Activated T-cell treated with anti-CD3 and anti-CD28 coated beads, Interleukin-2, amount 50 U/mL, for 1 hour (primary cell): ENCODE data around the gene CLCN7.

Experiments
- DNase-seq: peaks from one replicate; pipeline ENCODE4 v3.0.0-alpha.2; 2020

The CLCN7 gene

DNA sequence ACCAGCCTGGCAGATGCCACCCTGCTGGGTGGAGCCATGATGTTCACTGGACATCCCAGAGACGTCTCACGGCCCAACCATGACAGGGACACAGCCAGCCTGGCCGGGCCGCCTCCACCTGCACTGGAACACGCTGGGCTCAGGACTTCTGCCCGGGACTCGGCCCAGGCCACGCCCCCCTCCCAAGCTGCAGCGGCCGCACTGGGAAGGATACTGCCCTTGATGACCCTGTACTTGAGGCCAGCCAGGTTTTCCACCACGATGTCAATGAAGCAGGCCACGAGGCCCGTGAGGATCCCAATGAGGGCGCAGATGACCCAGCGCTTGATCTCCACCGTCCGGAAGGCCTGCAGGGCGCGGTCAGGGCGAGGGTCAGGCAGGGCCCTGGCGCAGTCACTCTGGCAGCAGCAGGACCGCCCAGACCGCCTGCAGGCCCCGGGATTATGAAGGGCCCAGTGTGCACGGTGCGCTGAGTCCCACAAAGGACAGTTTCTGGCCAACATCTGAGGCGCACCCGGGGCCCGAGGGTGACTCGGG, 14.2 kb downstream of the CLCN7 start:
- no peak for DNase-seq

DNA sequence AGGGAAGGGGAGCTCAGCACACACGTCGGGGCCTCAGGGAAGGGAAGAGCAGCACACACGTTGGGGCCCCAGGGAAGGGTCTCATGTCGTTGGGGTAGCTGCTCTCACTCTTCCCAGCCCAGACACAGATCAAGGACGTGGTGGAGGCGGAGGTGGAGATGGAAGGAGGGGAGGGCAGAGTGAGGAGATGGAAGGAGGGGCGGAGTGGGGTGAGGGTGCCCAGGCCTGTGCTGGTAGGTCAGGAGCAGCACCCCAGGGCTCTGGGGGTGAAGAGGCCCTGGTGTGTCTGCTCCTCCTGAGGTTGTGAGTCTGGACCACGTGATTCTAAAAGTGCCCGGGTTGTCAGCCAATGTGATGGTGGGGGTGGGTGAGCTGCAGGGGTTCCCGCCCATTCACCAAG, 14.9 kb downstream of the CLCN7 start:
- no peak for DNase-seq

DNA sequence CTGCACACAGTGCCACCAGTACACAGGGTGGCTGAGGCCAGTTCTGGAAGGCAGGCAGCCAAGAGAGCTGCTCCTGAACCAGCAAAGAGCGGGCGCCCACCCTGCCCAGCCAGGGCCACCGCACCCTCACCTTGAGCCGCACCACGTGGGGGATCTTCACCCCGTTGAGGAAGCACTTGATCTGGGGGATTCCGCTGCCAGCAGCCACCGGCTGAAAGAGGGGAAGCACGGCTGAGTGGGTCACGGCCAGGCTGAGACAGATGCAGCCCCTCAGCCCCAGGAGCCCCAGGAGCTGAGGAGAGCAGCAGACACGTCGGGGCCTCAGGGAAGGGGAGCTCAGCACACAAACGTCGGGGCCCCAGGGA, 15.9 kb downstream of the CLCN7 start:
- DNase-seq = no peak

DNA sequence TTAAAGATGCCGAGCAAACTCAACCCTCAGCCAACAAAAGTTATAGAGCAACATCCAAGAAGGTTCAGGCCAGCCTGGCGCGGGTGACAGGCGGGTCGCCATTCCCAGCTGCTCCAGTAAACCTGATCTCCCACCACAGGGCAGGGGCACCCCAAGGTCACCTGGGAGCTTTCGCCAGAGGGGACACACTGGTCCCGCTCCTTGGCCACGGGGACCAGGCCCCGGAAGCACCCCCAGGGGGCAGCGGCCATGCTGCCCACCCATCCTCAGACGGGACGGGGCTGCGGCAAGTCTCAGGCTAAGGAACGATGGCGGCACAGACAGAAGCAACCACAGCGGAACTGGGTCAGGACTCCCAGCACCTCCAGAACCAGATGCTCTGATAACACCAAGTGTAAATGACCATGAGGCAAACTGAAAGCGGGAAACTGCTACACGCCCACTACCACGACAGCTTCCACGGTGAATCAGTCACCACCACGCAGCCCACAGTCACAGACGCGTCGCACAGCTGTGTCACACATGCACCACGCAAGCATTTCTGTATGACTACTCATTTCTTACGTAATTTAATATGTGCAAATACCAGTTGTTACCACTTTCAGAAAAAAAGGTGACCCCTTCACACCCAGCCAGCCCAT, 16.4 kb downstream of the CLCN7 start:
- DNase-seq = no peak

DNA sequence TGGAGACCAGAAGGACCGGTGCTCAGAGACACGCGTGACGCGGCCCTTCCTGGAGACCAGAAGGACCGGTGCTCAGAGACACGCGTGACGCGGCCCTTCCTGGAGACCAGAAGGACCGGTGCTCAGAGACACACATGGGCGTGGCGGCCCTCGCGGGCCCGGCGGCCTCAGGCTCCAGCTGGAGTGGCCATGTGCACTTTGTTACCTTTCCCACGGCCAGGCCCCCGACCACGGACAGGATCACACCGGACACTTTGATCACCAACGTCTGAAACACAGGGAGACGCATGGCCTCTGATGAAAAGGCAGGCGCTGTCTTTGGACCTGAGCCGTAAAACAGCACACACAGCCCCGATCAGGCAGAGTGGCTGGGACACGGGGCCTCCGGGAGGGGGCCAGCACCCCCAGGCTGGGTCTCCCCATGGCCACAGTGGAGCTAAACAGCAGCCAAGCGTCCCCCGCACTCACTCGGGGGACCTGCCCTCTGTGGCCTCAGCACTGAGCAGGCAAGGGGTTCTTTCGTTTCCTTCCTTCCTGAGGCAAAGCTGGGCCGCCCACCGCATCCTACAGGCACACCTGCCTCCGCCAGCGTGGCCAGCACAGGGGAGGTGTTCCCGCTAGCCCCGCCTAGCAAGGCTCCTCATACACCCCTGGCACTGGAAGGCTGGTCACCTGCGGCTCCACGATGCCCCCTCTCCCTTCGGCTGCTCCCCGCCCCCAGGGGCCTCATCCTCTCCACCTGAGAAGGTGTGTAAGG, 17.2 kb downstream of the CLCN7 start:
- no peak for DNase-seq

DNA sequence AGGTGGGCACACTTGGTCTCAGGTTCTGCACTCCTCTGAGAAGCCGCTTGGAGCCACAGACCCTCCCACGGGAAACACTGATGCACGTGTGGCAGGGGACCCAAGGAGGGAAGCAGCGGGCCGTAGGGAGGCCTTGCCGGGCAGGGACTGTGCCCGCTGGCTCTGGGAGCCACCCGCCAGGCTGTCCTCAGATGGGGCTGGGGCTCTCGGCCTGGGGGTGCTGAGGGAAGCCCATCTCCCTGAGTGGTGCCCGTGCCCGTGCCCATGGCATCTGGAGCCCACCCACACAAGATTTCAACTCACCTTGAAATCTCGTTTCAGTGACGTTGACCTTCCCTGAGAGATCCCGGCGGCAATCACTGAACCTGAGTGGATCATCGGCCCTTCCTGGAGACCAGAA, 17.9 kb downstream of the CLCN7 start:
- no peak for DNase-seq

DNA sequence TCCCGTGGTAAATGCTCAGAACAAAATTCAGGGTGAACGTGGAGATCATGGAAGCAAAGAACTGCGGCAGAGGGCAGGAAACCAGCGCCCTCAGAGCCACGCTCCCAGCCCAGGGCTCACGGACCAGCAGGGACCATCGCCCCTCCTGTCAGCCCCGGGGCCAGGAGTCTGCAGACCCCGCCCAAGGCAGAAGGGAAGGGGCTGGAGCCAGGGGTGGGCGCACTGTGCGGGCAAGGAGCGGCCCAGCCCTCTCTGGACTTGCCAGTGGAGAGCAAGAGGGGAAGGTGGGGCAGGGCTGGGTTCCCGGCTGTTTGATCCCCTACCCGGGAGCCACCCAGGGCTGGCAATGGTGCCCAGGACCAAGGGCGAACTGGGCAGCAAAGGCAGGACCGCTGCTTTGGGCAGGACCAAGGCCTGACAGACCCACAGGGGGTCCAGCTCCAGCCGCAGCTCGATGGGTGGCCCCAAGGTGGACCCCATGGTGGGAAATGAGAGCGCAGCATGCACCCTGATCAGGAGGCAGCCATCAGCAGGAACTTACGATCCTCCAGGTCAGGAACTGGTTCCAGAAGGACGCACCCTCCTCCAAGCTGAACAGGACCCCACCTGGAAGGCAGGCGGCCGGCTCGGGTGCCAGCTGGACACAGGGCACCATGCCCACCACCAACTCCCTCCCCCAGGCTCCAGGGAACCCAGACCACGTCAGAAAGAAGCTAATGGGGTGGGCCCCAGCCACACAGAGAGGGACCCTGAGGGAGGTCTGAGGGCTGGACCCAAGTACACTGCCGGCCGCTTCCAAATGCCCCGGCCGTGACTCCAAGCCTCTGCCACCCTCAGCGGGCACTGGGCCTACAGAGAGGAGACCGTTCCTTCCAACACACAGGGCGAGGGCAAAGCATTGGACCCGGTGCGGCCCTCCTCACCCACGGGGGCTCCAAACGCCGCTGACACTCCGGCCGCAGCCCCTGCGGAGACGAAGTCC, 19.3 kb downstream of the CLCN7 start:
- DNase-seq = no peak

DNA sequence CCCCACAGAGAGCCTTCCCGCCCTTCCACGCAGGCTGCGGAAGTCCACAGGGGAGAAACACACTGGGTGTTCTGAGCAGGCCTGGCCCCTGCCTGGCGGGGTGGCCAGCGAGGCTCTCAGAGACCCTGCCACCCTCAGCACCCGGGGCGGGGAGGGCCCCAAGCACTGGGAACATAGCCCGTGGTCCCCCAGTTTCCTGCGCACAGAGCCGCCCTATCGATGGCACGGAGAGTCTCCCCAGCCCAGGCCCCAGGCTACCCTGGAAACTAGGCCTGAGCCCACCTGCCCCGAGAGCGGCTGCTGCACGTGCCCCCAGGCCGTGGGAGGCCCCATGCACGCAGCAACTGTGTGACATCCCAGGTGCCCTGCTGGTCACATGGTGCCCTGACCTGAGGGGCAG, 20.3 kb downstream of the CLCN7 start:
- no peak for DNase-seq

DNA sequence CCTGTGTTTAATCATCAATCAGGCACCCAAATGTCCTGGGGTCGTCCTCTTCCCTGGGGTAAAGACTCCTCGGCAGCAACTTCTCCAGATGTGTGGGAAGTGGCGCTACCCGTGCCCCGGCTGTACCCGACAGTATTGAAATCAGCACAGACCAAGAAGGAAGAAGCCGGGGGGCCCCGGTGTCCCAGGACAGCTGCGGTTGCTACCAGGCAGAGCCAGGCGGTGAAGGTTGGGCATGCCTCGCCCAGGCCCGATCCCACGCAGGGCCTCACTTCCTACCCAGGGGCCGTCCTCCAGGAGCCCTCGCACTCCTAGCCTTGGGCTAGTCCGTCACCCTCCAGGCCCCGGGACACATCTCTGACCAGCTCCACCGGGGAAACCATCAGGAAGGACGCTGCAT, 21.5 kb downstream of the CLCN7 start:
- no peak for DNase-seq

DNA sequence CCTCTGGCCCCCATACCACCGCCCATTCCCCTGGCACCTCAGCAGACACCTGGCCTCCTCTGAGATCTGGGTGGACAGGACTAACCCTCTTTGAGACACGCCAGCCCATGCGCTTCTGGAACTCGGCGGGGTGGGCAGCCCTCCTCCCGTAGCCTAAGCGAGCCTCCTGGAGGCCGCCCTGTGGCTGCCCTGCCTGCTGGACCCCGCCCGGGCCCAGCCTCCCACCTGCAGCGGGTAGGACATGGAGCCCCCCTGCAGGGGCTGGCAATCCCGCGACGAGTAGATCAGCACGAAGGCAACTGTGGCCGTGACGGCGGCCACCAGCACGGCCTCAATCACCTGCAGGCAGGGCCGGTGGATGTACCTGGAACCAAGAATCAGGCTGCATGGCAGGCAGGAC, 22.3 kb downstream of the CLCN7 start:
- no peak for DNase-seq

DNA sequence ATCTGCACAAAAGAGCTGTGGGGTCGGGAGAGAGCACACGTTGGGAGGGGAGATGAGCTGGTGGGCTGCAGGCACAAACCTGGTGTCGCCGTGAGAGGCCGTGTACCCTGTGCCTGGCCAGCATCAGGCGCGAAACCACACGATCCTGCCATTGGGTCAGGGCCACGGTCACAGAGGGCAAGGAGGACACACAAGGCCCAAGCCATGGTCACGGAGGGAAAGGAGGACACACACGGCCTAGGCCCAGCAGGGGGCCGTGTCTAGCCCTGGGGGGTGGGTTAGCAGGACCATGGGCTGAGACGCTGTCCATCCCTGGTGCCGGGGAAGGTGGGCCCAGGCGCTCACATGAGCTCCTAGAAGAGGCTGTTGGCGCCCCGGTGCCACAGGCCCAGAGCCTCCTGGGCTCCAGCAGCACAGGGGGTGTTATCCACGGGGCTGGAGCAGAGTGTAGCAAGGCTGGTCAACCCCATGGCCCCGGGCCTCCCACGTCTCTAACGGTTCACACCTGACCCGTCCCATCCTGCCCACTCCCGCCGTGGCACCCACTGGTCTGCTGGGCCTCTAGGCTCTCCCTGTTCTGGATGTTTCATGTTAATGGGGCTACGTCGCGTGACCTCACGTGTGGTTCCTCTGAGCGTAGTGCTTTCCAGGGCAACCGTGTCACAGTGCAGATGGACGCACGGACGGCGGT, 23.0 kb downstream of the CLCN7 start:
- no peak for DNase-seq

DNA sequence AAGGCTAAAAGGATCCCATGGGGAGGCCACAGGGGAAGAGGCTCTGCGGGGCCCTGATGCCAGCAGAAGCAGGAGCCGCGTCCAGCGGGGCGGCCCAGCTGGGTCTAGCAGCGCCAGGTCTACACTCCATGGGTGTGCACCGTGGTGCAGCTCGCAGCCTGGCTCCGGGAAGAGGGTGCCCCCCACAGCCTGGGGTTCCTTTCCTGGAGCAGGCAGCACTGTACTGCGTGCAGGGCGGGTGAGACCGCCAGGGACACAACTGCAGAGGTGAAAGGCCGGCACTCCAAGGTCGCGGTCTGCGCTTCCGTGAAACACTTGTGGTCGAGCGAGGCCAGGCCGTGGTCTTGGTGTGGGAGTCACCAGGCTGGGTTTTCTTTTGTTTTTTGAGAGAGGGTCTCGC, 24.0 kb downstream of the CLCN7 start:
- DNase-seq = no peak

DNA sequence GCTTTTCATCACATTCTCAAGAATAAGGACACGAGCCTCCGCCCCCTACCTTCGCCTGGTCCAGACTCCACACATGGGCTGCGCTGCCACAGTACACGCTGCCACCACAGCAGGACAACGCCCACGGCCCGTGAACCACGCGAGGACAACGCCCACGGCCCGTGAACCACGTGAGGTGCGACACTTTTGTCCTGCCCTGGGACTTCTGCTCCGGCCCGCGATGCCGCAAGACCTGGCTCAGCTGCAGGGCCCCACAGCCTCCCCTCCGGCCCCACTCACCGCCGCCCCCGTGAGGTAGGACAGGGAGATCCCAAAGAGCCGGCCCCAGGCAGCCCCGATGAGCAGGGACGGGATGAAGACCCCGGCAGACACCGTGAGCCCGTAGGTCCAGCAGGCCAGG, 24.6 kb downstream of the CLCN7 start:
- DNase-seq = no peak

DNA sequence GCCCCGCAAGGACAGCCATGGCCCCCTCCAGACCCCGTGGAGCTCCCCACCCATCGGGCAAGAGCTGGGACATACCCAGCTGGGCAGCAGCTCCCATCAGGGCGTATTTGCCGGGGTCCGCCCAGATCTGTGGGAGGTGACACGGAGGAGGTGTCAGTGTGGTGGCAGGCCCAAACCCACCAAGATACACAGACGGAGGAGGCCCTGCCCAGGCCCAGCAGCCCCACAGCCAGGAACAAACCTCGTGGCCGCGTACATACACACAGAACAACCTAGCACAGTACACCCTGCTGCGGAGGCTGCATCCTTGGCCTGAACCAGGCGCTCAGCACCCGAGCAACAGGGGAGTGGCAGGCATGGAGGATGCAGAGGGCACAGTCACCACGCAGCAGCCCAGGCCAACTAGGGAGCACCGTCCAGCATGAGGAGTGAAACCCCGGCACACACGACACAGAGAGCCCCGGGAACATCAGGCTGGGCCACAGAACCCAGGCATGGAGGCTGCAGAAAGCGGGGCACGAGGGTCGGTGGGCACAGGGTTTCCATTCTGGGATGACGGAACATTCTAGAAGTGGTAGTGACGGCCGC, 25.5 kb downstream of the CLCN7 start:
- DNase-seq = no peak

DNA sequence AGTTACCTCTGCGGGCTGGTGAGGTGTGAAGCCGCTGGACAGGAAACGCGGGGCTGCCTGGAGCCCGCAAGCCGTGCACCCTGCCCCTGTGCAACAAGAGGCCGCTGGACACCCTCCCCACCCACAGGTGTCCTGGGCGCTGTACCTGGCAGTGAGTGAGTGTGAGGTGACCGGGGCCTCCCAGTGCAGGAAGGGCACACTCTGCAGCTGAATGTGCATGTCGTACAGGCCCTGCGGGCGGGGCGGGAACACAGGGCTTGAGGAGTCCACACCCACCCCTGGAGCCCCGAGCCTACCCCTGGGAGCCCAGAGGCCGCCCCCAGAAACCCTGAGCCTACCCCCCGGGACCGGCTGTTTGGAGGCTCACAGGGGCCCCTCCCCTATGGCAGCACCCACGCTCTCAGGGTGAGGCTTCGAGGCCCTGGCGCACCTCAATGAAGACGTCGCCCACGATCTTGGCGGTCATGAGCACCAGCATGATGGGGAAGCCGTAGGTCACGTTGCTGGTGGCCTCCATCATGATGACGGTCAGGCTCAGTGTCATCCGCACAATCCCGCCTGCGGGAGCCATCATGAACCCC, 26.2 kb downstream of the CLCN7 start:
- DNase-seq = no peak

DNA sequence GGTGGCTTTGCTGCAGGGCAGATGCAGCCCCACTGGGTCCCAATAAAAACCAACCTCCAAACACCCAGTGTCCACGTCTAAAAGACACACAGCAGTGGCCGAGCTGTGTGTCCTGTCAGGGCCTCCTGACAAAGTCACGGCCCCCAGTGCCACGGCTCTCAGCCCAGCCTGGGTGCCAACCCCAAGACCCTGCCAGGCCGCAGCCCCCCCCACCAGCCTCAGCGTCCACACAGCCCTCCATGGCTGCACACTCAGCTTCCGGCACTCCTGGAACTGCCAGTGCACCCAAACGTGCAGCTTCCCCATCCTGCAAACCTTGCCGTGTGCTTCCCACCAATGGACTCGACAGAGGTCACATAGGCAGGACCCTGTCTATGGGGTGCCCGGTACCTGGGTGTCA, 26.9 kb downstream of the CLCN7 start:
- DNase-seq = no peak

DNA sequence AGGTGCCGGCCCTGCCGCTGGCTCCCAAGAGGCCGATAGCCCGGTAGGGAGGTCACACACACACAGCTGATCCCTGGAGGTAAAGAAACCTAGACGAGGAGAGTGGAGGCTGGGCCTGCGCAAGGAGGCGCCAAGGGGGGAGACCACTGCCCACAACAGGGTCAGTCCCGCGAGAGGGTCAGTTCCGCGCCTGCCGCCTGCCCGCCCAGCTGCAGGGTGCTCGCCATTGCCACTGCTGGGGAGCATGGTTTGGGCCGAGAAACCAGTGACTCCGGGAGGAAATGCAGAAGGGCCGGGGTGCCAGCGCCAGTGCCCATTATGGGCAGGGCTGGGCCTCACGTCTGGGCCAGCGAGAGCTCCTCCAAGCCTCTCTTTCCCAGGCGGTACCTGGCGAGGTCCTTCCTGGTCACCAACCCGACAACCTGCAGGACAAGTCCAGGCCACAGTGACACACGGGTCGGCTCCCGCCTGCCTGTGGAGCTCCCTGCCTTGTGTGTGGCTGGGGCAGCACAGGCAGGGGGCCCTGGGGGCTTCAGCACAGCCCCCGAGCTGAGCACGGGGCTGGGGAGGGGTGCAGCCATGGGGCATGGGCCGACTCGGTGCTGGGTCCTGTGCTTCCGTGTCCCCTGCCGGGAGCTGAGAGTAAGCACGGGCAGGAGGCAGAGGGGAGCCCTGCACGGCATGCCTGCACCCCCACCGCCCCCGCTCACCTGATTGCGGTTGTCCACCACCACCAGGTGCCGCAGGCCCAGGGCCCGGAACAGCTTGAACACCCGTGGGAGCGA, 28.3 kb downstream of the CLCN7 start:
- no peak for DNase-seq

DNA sequence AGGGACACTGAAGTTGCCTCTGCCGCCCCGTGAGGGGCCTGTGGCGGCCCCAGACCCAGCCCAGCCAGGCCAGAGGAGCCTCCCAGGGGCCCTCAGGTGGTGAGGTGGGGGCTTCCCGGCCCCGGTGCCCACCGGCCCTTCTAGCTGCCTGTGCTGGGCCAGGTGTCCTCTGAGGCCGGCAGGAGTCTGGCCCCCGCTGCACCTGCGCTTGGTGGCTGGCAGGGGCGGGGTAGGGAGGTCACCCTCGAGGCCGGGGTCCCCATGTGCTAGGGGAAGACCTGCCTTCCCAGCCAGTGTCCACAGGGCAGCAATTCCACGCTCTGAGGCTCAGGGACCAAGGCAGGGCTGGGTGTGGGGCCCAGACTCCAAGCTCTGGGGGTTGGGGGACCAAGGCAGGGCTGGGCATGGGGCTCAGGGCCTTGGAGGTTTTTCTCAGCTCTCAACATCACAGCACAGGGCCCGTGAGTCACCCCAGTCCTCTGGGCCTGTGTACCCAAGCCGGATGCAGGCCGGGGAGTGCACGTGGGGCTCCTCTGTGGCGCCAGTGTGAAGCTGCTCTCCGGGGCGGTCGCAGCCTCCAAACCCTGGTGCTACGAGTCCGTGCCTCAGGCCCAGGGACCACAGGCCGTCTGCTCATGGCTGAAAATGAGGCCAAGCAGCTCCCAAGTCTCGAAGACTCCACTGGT, 29.2 kb downstream of the CLCN7 start:
- DNase-seq = no peak

DNA sequence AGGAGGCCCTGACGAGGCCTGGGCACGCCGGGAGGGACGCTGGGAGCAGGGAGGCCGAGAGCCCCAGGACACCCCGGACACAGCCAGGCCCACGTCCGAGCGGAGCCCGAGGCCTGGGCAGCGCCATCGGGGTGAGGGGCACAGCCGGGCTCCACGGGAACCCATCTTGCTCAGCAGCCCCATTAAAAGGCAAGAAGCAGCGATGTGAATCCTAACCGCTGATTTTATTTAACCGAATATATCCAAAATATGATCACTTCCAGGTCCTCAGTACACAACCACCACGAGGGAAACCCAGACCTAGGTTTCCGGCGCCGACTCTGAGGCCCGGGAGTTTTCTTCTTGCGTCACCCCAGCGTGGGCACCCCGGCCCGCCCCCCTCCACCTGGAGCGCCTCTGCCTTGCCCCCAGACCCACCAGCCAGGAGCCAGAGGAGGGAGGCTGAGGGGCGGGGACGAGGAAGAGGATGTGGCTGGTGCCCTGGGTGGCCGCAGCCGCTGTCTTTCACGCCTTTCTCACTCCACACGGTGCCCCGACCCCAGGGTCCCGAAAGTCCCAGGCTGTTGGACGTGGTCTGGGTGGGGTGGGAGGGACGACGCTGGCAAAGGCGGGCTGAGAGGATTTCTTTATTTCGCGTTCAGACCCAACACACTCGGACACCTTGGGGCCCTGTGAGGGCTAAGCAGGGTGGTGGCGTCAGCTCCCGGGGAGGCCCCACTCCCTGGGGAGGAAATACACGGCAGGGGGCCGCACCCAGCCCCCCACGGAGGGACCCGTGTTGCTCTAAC, 29.9 kb downstream of the CLCN7 start:
- DNase-seq = no peak
